D341Med (cell line): ENCODE data around the gene PCDH11X.
"Not testable (repeated sequence)": the region's sequence is repeated elsewhere in the genome, so short reads cannot be mapped to it uniquely, and the experiment has no call there.

Experiments used
- DNase-seq: peaks from one replicate; pipeline ENCODE4 v3.0.0; 2012; ENCODE audit warnings: low spot score

PCDH11X gene

GRCh38 chrX:91779135-91779534 lies at the start of gene PCDH11X:
PCDH11X (plus strand) TSS chrX:91779375; CDS start chrX:91835505, 56,130 bp downstream.
- not testable (repeated sequence) for DNase-seq

- DNase-seq, result not testable (repeated sequence)
Measured at GRCh38 chrX:91747446-91747845, 31.7 kb upstream of the PCDH11X start.

- DNase-seq, result not testable (repeated sequence)
Measured at GRCh38 chrX:91753022-91753421, 26.2 kb upstream of the PCDH11X start.

GRCh38 chrX:91770619-91771488 lies 8.3 kb upstream of the PCDH11X start:
- not testable (repeated sequence) for DNase-seq

- not testable (repeated sequence) for DNase-seq
Measured at GRCh38 chrX:91773943-91774342, 5.2 kb upstream of the PCDH11X start.

GRCh38 chrX:91780008-91780407 lies 833 bp downstream of the PCDH11X start:
- not testable (repeated sequence) for DNase-seq

- not testable (repeated sequence) for DNase-seq
Measured at GRCh38 chrX:91780698-91781097, 1.5 kb downstream of the PCDH11X start.

GRCh38 chrX:91781553-91782298 lies 2.6 kb downstream of the PCDH11X start:
- DNase-seq, result not testable (repeated sequence)

- not testable (repeated sequence) for DNase-seq
Measured at GRCh38 chrX:91782825-91783224, 3.6 kb downstream of the PCDH11X start.

- not testable (repeated sequence) for DNase-seq
Measured at GRCh38 chrX:91817537-91817936, 38.4 kb downstream of the PCDH11X start.

GRCh38 chrX:91825321-91825720 lies 46.1 kb downstream of the PCDH11X start:
- DNase-seq, result not testable (repeated sequence)
